Stimulated activated naive CD8-positive, alpha-beta T cell treated with anti-CD3 and anti-CD28 coated beads, Interleukin-15, Interleukin-2, amounts not matched to agents 100 U/mL and 50 U/mL, for 24 hours (primary cell): Measurements from ENCODE around the gene DNAH10.

Experiments
- ATAC-seq: fragments of 150-1000 bp; cut with Tn5 transposase; one replicate; pipeline ENCODE4 v1.10.0; 2021
- DNase-seq: peaks from one replicate; pipeline ENCODE4 v3.0.0; 2021

DNAH10 gene

DNA sequence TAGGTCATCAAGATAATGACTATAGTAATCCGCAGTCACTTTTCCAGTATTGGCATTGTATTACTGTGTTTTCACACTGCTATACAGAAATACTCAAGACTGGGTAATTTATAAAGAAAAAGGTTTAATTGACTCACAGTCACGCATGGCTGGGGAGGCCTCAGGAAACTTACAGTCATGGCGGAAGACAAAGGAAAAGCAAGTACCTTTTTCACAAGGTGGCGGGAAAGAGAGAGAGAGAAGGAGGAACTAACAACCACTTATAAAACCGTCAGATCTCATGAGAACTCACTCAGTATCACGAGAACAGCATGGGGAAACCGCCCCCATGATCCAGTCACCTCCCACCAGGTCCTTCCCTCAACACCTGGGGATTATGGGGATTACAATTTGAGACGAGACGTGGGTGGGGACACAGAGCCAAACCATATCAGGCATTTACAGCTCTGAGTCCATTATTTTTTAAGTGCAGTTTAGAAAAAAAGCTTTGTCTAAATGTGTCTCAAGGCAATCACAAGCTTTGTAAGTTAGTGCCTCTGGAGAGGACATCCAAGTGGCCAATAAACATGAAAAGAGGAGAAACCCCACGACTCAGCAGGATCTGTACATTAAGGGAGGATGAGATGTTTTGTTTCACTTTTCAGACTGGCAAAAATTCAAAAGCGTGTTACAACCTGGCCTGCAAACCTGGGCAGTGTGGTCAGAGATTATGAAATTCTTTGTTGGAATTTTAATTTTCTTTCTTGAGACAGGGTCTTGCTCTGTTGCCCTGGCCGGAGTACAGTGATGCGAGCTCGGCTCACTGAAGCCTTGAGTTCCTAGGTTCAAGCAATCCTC, 82.0 kb downstream of the DNAH10 start:
- no peak for DNase-seq
- ATAC-seq: no peak

GRCh38 chr12:123845881-123846280, 83.8 kb downstream of the DNAH10 start:
- no peak for DNase-seq
- no peak for ATAC-seq

DNA sequence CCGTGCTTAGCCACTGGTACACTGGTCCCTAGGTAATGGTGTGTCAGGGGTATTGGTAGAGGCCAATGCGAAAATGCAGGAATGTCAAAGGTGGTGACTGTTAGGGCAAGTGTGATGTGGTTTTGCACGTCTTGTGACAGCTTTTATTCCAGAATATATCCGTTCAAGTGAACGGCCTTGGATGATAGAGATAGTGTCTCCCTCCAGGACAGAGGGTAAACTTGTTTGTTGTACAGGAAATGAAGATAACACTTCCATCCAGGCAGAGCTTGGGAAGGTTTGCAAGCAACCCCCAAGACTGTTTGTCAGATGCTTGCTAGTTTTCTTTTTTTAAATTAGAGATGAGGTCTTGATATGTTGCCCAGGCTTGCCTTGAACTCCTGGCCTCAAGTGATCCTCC, 84.2 kb downstream of the DNAH10 start:
- no peak for ATAC-seq
- DNase-seq: no peak

DNA sequence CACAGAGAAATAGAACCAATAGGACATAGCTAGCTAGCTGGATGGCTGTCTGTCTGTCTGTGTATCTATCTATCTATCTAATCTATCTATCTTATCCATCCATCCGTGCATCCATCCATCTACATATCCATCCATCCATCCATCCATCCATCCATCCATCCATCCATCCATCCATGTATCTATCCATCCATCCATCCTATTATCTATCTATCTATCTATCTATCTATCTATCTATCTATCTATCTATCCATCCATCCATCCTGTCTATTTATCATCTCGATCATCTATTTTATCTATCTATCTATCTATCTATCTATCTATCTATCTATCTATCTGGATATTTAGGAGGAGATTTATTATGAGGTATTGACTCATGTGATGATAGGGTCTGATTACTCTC, 84.9 kb downstream of the DNAH10 start:
- ATAC-seq (no peak), DNase-seq (no peak)

DNA sequence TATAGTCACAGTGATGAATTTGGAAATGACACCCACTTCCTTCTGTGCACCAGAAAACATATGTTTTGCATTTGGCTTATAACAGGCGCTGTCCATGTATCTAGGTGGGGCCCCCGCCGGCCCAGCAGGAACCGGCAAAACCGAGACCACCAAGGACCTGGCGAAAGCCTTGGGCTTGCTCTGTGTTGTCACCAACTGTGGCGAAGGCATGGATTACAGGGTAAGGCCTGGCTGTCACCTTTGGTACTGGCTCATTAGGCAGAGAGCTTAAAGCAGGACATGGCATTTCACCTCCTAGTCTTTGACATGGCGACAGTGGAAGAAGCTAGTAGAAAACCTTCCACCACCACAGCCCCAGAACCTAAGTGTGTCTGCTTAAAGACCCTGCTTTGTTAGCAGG, 85.8 kb downstream of the DNAH10 start:
- ATAC-seq (no peak), DNase-seq (no peak)

GRCh38 chr12:123849517-123849916, 87.4 kb downstream of the DNAH10 start:
- no peak for DNase-seq
- no peak for ATAC-seq

- DNase-seq: no peak
- ATAC-seq: no peak
Observed at GRCh38 chr12:123850246-123851134, 88.4 kb downstream of the DNAH10 start.

- DNase-seq: no peak
- ATAC-seq: no peak
Observed at GRCh38 chr12:123853396-123854070, 91.4 kb downstream of the DNAH10 start.

DNA sequence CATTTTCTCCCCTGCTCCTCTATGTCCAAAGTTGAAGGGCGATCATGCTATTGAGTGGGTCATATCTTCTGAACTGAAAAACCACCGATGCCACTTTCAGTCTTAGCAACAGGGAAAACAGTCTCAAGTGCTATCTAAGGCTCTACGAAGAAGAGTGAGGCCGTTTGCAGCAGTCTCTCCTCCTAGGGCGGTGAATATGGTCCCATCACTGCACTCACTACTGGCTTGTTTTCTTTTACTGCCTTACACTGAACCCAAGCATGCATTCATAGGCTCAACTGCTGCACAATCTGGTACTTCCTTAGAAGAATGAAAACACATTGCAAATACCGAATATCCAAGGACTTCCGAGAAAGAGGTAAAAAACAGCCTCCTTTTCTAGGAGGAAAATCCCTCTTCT, 92.1 kb downstream of the DNAH10 start:
- DNase-seq (no peak), ATAC-seq (no peak)

DNA sequence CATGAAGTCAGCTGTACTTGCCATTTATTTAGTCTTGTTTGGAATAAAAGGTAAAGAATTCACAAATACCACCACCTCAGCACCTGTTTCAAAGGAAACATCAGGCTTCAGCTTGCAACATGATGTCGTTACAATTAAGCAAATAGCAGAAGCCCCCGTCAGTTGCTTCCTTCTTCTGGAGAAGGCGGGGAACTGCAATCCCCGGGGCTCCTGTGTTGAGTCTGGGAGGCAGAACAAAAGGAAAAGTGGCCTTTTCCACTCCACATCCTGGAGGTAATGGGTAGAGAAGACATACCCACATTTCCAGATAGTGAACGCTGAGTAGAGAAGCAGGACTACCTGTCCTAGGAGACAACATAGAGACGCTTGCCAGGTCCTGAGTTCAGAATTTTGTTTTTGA, 92.8 kb downstream of the DNAH10 start:
- no peak for ATAC-seq
- no peak for DNase-seq

GRCh38 chr12:123856681-123857080, 94.6 kb downstream of the DNAH10 start:
- DNase-seq (no peak), ATAC-seq (no peak)

DNA sequence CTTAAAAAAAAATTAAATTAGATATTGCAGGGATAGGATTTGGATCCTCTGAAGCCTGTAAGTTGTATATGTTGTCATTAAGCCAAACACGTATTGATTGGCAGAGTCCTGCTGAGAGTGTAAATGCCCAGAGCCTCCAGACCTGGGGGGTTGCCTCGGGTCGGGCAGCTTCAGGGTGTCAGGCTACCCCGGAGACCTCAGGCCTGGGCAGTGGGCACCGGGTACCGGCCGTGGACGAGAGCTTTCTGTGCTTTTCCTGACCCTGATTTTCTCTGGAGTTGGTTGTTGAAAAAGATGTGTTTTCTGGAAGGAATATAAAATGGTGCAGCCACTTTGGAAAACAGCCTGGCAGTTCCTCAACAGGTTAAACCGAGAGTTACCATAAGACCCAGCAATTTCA, 96.1 kb downstream of the DNAH10 start:
- ATAC-seq (no peak), DNase-seq (no peak)

GRCh38 chr12:123859035-123859434, 96.9 kb downstream of the DNAH10 start:
- ATAC-seq (no peak), DNase-seq (no peak)

GRCh38 chr12:123860377-123860776, 98.3 kb downstream of the DNAH10 start:
- no peak for ATAC-seq
- no peak for DNase-seq

- ATAC-seq (no peak), DNase-seq (no peak)
Observed at GRCh38 chr12:123861392-123861791, 99.3 kb downstream of the DNAH10 start.

DNA sequence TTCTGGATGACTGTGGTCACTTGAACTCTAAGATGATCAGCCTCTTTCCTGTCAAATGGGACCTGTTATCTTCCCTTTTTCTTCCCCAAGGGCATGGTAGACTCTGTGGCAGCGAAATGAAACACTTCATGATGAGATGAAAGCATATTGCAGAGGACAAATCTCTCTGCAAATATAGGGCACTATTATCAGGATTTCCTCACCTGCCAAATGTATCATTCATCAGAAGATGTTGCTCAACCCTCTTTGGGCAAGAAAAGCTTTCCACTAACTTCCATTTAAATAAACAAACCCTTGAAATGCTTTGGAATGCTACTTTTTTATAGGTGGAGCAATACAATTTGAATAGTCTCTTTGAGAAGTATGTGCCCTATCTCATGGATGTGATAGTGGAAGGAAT, 105.0 kb downstream of the DNAH10 start:
- no peak for ATAC-seq
- DNase-seq: no peak

GRCh38 chr12:123868791-123869190, 106.7 kb downstream of the DNAH10 start:
- DNase-seq: no peak
- ATAC-seq: no peak

GRCh38 chr12:123873793-123874192, 111.7 kb downstream of the DNAH10 start:
- DNase-seq: no peak
- no peak for ATAC-seq

DNA sequence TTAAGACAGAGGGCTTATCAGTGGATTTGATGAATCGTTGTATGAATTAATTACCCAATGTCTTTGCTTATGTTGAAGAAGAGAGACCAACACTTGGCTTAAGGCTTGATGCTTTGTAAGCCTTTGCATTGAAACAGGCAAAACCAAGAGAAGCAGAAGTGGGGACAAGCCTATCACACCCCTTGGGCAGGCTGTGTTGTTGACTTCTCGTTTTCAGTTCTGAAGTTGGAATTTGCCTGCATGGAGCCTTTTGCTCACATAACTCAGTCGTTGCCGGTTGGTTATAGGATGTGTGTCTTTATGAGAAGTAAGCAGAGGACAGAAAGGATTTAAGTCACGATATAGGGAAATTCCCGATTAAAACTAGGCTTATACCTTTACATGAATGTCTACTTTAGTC, 115.9 kb downstream of the DNAH10 start:
- ATAC-seq (no peak), DNase-seq (no peak)

- no peak for DNase-seq
- no peak for ATAC-seq
Observed at GRCh38 chr12:123879101-123879500, 117.0 kb downstream of the DNAH10 start.

DNA sequence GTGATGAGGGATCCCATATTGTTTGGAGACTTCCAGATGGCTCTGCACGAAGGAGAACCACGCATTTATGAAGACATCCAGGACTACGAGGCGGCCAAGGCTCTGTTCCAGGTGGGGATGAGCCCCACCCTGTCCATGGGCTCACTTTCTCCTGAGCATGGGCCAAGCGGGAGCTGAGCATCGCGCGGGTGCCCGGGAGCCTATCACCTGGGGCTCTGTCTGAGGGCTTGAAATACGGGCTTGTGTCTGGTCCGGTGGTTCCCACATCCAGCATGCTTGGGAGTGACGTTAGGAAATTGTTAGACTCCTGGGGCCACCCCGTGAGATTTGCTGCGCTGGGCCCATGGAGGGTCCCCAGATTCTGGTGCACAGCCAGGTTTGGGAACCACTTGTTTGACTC, 117.6 kb downstream of the DNAH10 start:
- ATAC-seq: no peak
- no peak for DNase-seq

DNA sequence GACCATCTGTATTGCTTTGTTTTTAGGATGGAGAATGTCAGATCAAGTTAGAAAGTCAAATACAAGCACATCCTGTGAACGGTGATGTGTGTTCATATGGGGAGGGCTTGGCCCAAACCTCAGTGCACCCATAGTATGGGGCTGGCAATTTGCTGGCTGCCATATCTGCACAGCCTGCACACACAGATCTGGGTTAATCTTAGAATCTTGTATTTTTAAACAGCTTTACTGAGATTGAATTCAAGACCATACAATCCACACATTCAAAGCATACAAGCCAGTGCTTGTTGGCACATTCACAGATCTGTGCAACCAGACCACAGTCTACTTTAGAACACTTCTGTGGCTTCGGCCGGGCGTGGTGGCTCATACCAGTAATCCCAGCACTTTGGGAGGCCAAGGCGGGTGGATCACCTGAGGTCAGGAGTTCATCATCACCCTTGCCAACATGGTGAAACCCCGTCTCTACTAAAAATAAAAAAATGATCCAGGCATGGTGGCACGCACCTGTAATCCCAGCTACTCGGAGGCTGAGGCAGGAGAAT, 120.1 kb downstream of the DNAH10 start:
- no peak for ATAC-seq
- no peak for DNase-seq

DNA sequence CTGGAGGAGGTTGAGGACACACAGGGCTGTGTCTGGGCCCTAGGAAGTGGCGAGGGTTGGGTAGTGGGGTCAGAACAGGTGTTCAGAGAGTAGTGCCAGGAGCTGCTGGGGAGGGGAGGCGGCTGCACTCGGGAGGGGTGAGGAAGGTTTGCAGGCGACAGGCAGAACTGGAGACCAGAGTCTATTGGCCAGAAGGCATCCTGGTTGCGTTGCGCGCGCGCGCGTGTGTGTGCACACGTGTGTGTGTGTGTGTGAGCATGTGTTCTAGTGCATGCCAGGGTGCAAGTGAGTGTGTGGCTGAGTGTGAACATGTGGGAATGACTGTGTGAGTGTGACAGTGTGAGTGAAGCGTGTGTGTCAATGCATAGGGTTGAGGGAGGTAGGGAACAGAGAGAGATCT, 124.2 kb downstream of the DNAH10 start:
- DNase-seq (no peak), ATAC-seq (no peak)
